Measurements from ENCODE around the gene KCNJ14. TPM values are rescaled to one million over a fixed set of nuclear protein-coding genes. Genes with fewer than 3 reads are reported as not detected.

Gene KCNJ14
- total RNA-seq, 4 donors from 2014 or later: 0.16 to 0.42 (median 0.27) TPM; not detected in 1

DNA sequence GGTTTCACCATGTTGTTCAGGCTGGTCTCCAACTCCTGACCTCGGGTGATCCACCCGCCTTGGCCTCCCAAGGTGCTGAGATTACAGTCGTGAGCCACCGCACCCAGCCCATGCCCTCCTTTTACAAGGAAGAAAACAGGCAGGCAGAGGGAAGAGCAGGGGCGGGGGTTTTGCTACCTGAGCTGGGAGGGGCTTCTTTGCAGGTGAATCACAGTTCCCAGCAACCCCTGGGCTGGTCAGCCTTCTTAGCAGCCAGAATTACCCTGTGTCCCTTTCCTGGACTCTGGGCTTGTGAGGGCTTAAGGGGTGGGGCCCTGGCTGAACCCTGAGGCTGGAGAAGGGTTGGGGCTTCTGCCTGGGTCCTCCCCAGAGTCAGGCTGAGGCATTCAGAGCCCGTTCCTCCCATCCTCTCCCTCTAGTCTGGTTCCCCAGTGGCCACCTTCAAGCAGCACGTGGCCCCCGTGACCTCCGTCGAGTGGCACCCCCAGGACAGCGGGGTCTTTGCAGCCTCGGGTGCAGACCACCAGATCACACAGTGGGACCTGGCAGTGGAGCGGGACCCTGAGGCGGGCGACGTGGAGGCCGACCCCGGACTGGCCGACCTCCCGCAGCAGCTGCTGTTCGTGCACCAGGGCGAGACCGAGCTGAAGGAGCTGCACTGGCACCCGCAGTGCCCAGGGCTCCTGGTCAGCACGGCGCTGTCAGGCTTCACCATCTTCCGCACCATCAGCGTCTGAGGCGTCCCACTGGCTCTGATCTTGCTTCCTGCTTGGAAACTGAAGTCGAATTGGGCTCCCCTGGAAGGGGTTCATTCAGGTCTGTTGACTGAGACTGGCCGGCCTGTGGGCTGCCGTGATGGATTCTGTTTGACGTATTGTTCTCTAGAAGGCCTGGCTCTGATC, 2.8 kb upstream of the KCNJ14 start:
- peaks cover 0 to 96% of the 10 kb centered on the region in 2 donors for H3K36me3 ChIP-seq
- no peaks in the 10 kb centered on the region for H3K27me3 ChIP-seq
- TF ChIP-seq, protein P1, sequence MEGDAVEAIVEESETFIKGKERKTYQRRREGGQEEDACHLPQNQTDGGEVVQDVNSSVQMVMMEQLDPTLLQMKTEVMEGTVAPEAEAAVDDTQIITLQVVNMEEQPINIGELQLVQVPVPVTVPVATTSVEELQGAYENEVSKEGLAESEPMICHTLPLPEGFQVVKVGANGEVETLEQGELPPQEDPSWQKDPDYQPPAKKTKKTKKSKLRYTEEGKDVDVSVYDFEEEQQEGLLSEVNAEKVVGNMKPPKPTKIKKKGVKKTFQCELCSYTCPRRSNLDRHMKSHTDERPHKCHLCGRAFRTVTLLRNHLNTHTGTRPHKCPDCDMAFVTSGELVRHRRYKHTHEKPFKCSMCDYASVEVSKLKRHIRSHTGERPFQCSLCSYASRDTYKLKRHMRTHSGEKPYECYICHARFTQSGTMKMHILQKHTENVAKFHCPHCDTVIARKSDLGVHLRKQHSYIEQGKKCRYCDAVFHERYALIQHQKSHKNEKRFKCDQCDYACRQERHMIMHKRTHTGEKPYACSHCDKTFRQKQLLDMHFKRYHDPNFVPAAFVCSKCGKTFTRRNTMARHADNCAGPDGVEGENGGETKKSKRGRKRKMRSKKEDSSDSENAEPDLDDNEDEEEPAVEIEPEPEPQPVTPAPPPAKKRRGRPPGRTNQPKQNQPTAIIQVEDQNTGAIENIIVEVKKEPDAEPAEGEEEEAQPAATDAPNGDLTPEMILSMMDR (IDR thresholded peaks at IDR 0.05): no peak
- TF ChIP-seq POLR2AphosphoS5 (IDR thresholded peaks at IDR 0.05): no peak
- no peak for TF ChIP-seq EP300 (IDR thresholded peaks at IDR 0.05)
- TF ChIP-seq POLR2A (IDR thresholded peaks at IDR 0.05): no peak
- H3K9me3 ChIP-seq: no peaks in the 10 kb centered on the region
- no peak overlapping the region for H3K4me3 ChIP-seq
- 78 to 100% methylated on average over 1 to 3 of the region's 33 CpGs for WGBS, 2 donors (ENCODE audit: low coverage in 1 of 2)
- H3K27ac ChIP-seq: no peak overlapping the region
- H3K4me1 ChIP-seq: no peaks in the 10 kb centered on the region
- ATAC-seq: no peak

DNA sequence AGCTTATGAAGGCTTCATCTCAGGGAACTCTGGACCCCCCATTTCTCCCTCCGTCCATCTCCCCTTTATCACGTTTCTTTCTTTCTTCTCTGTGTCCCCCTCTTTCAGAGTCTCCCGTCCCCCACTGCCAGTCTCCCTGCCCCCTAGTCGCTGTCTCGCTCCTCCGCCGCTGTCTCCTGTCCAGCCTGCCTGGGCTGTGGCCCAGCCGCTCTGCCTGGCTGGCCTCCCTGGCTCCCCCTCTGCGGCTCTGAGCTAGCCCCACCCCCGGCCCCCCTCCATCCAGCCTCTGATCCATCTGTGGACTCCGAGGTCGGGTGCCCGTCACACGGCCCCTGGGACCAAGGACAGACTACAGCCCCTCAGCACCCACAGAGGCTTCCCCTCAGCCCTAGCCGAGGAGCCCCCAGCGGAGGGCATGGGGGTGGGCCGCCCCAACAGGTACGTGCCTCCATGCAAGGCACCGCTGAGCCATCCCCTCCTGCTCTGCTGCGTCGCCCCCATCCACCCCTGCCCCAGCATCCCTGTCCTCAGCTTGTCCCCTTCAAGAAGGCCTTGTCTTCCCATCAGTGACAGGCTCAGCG, 1.1 kb upstream of the KCNJ14 start:
- no peak overlapping the region for H3K27ac ChIP-seq
- TF ChIP-seq EP300 (IDR thresholded peaks at IDR 0.05): no peak
- TF ChIP-seq, protein P1 (IDR thresholded peaks at IDR 0.05): no peak
- no peak for TF ChIP-seq POLR2A (IDR thresholded peaks at IDR 0.05)
- TF ChIP-seq POLR2AphosphoS5 (IDR thresholded peaks at IDR 0.05): no peak
- no peaks in the 10 kb centered on the region for H3K4me1 ChIP-seq
- WGBS, 2 donors (ENCODE audit: low coverage in 1 of 2): 86 to 90% methylated on average over 2 to 14 of the region's 22 CpGs
- H3K4me3 ChIP-seq: no peak overlapping the region
- H3K27me3 ChIP-seq: no peaks in the 10 kb centered on the region
- H3K9me3 ChIP-seq: no peaks in the 10 kb centered on the region
- ATAC-seq: no peak
- peaks cover 0 to 79% of the 10 kb centered on the region in 2 donors for H3K36me3 ChIP-seq

DNA sequence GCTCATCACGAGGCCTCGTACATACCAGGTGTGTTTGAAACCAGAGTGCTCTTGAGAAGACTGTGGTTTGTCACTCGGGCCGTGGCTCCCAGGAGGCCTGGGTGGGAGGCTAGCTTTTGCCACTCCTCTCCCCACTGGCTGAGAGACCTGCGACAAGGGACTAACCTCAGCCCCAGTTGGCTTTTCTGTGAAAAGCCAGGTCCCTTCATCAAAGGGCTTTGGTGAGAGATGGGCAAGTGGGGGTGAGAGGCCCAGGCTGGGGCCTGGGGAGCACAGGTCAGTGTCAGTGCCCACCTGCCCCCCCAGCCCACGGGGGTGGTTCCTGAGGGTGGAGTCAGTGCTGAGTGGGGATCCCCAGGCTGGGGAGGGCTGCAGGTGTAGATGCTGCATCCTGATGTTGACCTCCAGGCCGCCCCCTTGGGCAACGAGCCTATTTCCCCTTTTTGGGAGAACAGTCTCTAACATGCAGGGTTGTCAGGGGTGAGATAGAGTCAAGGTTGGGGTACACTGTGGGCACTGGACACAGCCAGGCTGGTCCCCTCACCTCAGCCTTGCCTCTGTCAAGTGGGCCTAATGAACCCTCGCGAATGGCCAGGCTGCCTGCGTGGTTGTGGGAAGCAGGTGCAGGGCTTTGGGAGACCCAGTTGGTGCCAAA, 661 bp downstream of the KCNJ14 start:
- no peaks in the 10 kb centered on the region for H3K27me3 ChIP-seq
- H3K36me3 ChIP-seq: peaks cover 0 to 61% of the 10 kb centered on the region in 2 donors
- no peaks in the 10 kb centered on the region for H3K9me3 ChIP-seq
- ATAC-seq: no peak
- no peak overlapping the region for H3K4me3 ChIP-seq
- TF ChIP-seq, protein P1 (IDR thresholded peaks at IDR 0.05): no peak
- TF ChIP-seq POLR2A (IDR thresholded peaks at IDR 0.05): no peak
- no peak for TF ChIP-seq POLR2AphosphoS5 (IDR thresholded peaks at IDR 0.05)
- TF ChIP-seq EP300 (IDR thresholded peaks at IDR 0.05): no peak
- 75 to 93% methylated on average over 3 to 4 of the region's 11 CpGs for WGBS, 2 donors (ENCODE audit: low coverage in 1 of 2)
- no peaks in the 10 kb centered on the region for H3K4me1 ChIP-seq
- H3K27ac ChIP-seq: no peak overlapping the region

DNA sequence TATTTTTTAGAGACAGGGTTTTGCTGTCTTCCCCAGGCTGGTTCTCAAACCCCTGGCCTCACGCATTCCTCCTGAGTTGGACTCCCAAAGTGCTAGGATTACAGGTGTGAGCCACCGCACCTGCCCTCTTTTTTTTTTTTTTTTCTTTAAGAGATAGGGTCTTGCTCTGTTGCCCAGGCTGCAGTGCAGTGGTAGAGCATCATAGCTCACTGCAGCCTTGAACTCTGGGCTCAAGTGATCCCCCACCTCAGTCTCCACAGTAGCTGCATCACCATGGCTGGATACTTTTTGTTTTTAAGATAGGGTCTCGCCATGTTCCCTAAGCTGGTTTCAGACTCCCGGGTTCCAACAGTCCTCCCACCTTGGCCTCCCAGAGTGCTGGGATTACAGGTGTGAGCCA, 1.5 kb downstream of the KCNJ14 start:
- TF ChIP-seq POLR2A (IDR thresholded peaks at IDR 0.05) (no peak), POLR2AphosphoS5 (IDR thresholded peaks at IDR 0.05) (no peak), EP300 (IDR thresholded peaks at IDR 0.05) (no peak)
- TF ChIP-seq, protein P1 (IDR thresholded peaks at IDR 0.05): no peak
- no peak for ATAC-seq
- WGBS, 2 donors (ENCODE audit: low coverage in 1 of 2): 93 to 100% methylated on average over 2 of the region's 4 CpGs
- Histone ChIP-seq H3K27ac (no peak overlapping the region), H3K27me3 (no peaks in the 10 kb centered on the region), H3K4me1 (no peaks in the 10 kb centered on the region), H3K36me3 (peaks cover 0 to 53% of the 10 kb centered on the region in 2 donors), H3K4me3 (no peak overlapping the region), H3K9me3 (no peaks in the 10 kb centered on the region)

All from gastroesophageal sphincter (tissue), 4 donors.